HepG2 (cell line): ENCODE data around the gene IKZF4. TPM values are rescaled to one million over a fixed set of nuclear protein-coding genes. Genes with fewer than 3 reads are reported as not detected.
A peak's percentile ranks its signal among the peaks of the same experiment; 100 is the strongest.

ENCODE experiments used
- BRF2 ChIP-seq: sonication (generic); formaldehyde crosslinking; IDR thresholded peaks from 2 replicates; pipeline ENCODE4 v1.8.1; 2022; ENCODE audit warnings: mild to moderate bottlenecking, missing genetic modification reagents
- CENPT ChIP-seq: sonication (generic); formaldehyde crosslinking; IDR thresholded peaks from 2 replicates; pipeline ENCODE4 v1.8.0; 2022; ENCODE audit warnings: low read depth, mild to moderate bottlenecking, moderate library complexity, missing genetic modification reagents
- GFI1 ChIP-seq: sonication (generic); formaldehyde crosslinking; IDR thresholded peaks from 2 replicates; pipeline ENCODE4 v1.5.0; 2020; ENCODE audit warnings: missing genetic modification reagents, mild to moderate bottlenecking, borderline replicate concordance
- NFIB ChIP-seq: sonication (generic); formaldehyde crosslinking; IDR thresholded peaks from 2 replicates; pipeline ENCODE4 v1.9.0; 2021; ENCODE audit warnings: missing genetic modification reagents, mild to moderate bottlenecking, borderline replicate concordance
- NFYB ChIP-seq: sonication (generic); formaldehyde crosslinking; IDR thresholded peaks from 2 replicates; pipeline ENCODE4 v1.4.0; 2020; ENCODE audit warnings: missing genetic modification reagents
- PHF21A ChIP-seq: sonication (generic); formaldehyde crosslinking; IDR thresholded peaks from 2 replicates; pipeline ENCODE4 v1.5.0; 2020; ENCODE audit warnings: mild to moderate bottlenecking, missing genetic modification reagents
- PPARG ChIP-seq: conservative IDR thresholded peaks from 2 replicates; pipeline ENCODE4 v1.6.1; 2016; ENCODE audit warnings: missing biosample characterization, missing genetic modification reagents
- ZNF382 ChIP-seq: sonication (generic); formaldehyde crosslinking; IDR thresholded peaks from 2 replicates; pipeline ENCODE4 v1.5.0; 2020; ENCODE audit warnings: missing genetic modification reagents, mild to moderate bottlenecking, borderline replicate concordance
- ZNF446 ChIP-seq: sonication (generic); formaldehyde crosslinking; IDR thresholded peaks from 2 replicates; pipeline ENCODE4 v1.5.0; 2020; ENCODE audit warnings: mild to moderate bottlenecking, missing genetic modification reagents
- ZNF510 ChIP-seq: sonication (generic); formaldehyde crosslinking; IDR thresholded peaks from 2 replicates; pipeline ENCODE4 v1.4.0; 2020; ENCODE audit warnings: low read depth, mild to moderate bottlenecking, missing genetic modification reagents
- ZNF549 ChIP-seq: sonication (generic); formaldehyde crosslinking; IDR thresholded peaks from 2 replicates; pipeline ENCODE4 v1.5.0; 2020; ENCODE audit warnings: missing genetic modification reagents
- ZNF597 ChIP-seq: sonication (generic); formaldehyde crosslinking; IDR thresholded peaks from 2 replicates; pipeline ENCODE4 v1.5.0; 2020; ENCODE audit warnings: missing genetic modification reagents
- polyA plus RNA-seq, 8 experiments: library from polyadenylated mRNA; depleted of rRNA in 3 of 8; stranded (reverse) in 7 of 8; unstranded in 1 of 8; fragments of >200 nt; fragmentation: Illumina TruSeq in 4 of 8; extraction: Trizol in 4 of 8; gene quantifications; 2 replicates each; pipeline versions ENCODE4 v1.2.1 to v1.2.3, GENCODE V29; 2011 to 2016; ENCODE audit warnings: low read depth in 4 of 8, missing spikeins in 1 of 8, mixed read lengths in 1 of 8; ENCODE audit not compliant: insufficient read depth in 1 of 8
- total RNA-seq, 5 experiments: library from RNA; depleted of rRNA; stranded (reverse); fragments of >200 nt; fragmentation: Illumina TruSeq; extraction: Trizol; gene quantifications; 2 replicates each; pipeline ENCODE4 v1.2.3, GENCODE V29; 2016; ENCODE audit warnings: low read depth in 1 of 5
- TF ChIP-seq, protein P1 (sequence below): sonication (generic); formaldehyde crosslinking; IDR thresholded peaks from 2 replicates; pipeline ENCODE4 v1.8.1; 2023; ENCODE audit warnings: mild to moderate bottlenecking, moderate library complexity, missing genetic modification reagents
- TF ChIP-seq, protein P2 (sequence below): sonication (generic); formaldehyde crosslinking; IDR thresholded peaks from 2 replicates; pipeline ENCODE4 v1.9.0; 2021; ENCODE audit warnings: missing genetic modification reagents, borderline replicate concordance
- TF ChIP-seq, protein P3 (sequence below): sonication (generic); formaldehyde crosslinking; IDR thresholded peaks from 2 replicates; pipeline ENCODE4 v1.4.0; 2020; ENCODE audit warnings: mild to moderate bottlenecking, missing genetic modification reagents

The IKZF4 gene
- total and polyA plus RNA-seq, 2 of the 13 experiments (the other 11 are each of a cell fraction or from before 2014, with no cell fraction given) = 0.58 to 2.2 TPM

DNA sequence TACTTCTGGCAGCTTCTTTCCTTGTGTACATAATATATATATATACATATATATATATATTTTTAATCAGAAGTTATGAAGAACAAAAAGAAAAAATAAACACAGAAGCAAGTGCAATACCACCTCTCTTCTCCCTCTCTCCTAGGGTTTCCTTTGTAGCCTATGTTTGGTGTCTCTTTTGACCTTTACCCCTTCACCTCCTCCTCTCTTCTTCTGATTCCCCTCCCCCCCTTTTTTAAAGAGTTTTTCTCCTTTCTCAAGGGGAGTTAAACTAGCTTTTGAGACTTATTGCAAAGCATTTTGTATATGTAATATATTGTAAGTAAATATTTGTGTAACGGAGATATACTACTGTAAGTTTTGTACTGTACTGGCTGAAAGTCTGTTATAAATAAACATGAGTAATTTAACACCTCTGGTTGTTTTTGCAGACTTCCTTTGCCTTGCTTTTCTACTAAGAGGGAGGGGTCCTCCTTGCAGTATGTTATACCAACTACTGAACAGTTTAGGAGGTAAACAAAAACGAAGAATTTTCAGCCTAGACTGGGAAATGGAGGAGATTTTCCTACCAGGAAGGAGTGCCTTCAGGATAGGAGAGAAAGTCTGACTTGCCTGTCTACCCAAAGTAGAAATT, 17.3 kb downstream of the IKZF4 start (continued):
- TF ChIP-seq ZNF597 (CRISPR knock-in tag) (no peak), ZNF510 (CRISPR knock-in tag) (no peak), ZNF382 (CRISPR knock-in tag) (no peak), ZNF549 (CRISPR knock-in tag) (no peak), NFIB (CRISPR knock-in tag) (no peak), NFYB (CRISPR knock-in tag) (no peak), CENPT (CRISPR knock-in tag) (no peak), PPARG (CRISPR knock-in tag) (0 out of 2 replicates have a peak, but pooled peaks have one; percentile 17), BRF2 (CRISPR knock-in tag) (no peak), ZNF446 (CRISPR knock-in tag) (no peak), GFI1 (CRISPR knock-in tag) (no peak), PHF21A (CRISPR knock-in tag) (no peak)
- TF ChIP-seq, protein P1, sequence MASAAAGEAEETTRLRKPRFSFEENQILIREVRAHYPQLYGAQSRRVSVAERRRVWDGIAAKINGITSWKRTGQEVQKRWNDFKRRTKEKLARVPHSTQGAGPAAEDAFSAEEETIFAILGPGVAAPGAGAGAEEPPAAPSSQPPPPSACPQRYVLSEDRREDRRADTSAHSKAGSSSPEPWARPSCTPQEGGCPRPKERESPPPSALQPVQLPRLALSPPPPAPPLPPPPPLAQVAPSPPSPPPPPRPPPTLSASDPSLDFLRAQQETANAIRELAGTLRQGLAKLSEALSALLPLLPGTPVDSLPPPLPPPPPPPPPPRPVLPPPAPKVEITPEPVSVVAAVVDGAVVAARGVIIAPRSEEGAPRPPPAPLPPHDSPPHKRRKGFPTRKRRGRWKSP (CRISPR knock-in tag) = no peak
- TF ChIP-seq, protein P2, sequence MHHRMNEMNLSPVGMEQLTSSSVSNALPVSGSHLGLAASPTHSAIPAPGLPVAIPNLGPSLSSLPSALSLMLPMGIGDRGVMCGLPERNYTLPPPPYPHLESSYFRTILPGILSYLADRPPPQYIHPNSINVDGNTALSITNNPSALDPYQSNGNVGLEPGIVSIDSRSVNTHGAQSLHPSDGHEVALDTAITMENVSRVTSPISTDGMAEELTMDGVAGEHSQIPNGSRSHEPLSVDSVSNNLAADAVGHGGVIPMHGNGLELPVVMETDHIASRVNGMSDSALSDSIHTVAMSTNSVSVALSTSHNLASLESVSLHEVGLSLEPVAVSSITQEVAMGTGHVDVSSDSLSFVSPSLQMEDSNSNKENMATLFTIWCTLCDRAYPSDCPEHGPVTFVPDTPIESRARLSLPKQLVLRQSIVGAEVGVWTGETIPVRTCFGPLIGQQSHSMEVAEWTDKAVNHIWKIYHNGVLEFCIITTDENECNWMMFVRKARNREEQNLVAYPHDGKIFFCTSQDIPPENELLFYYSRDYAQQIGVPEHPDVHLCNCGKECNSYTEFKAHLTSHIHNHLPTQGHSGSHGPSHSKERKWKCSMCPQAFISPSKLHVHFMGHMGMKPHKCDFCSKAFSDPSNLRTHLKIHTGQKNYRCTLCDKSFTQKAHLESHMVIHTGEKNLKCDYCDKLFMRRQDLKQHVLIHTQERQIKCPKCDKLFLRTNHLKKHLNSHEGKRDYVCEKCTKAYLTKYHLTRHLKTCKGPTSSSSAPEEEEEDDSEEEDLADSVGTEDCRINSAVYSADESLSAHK = no peak
- TF ChIP-seq, protein P3, sequence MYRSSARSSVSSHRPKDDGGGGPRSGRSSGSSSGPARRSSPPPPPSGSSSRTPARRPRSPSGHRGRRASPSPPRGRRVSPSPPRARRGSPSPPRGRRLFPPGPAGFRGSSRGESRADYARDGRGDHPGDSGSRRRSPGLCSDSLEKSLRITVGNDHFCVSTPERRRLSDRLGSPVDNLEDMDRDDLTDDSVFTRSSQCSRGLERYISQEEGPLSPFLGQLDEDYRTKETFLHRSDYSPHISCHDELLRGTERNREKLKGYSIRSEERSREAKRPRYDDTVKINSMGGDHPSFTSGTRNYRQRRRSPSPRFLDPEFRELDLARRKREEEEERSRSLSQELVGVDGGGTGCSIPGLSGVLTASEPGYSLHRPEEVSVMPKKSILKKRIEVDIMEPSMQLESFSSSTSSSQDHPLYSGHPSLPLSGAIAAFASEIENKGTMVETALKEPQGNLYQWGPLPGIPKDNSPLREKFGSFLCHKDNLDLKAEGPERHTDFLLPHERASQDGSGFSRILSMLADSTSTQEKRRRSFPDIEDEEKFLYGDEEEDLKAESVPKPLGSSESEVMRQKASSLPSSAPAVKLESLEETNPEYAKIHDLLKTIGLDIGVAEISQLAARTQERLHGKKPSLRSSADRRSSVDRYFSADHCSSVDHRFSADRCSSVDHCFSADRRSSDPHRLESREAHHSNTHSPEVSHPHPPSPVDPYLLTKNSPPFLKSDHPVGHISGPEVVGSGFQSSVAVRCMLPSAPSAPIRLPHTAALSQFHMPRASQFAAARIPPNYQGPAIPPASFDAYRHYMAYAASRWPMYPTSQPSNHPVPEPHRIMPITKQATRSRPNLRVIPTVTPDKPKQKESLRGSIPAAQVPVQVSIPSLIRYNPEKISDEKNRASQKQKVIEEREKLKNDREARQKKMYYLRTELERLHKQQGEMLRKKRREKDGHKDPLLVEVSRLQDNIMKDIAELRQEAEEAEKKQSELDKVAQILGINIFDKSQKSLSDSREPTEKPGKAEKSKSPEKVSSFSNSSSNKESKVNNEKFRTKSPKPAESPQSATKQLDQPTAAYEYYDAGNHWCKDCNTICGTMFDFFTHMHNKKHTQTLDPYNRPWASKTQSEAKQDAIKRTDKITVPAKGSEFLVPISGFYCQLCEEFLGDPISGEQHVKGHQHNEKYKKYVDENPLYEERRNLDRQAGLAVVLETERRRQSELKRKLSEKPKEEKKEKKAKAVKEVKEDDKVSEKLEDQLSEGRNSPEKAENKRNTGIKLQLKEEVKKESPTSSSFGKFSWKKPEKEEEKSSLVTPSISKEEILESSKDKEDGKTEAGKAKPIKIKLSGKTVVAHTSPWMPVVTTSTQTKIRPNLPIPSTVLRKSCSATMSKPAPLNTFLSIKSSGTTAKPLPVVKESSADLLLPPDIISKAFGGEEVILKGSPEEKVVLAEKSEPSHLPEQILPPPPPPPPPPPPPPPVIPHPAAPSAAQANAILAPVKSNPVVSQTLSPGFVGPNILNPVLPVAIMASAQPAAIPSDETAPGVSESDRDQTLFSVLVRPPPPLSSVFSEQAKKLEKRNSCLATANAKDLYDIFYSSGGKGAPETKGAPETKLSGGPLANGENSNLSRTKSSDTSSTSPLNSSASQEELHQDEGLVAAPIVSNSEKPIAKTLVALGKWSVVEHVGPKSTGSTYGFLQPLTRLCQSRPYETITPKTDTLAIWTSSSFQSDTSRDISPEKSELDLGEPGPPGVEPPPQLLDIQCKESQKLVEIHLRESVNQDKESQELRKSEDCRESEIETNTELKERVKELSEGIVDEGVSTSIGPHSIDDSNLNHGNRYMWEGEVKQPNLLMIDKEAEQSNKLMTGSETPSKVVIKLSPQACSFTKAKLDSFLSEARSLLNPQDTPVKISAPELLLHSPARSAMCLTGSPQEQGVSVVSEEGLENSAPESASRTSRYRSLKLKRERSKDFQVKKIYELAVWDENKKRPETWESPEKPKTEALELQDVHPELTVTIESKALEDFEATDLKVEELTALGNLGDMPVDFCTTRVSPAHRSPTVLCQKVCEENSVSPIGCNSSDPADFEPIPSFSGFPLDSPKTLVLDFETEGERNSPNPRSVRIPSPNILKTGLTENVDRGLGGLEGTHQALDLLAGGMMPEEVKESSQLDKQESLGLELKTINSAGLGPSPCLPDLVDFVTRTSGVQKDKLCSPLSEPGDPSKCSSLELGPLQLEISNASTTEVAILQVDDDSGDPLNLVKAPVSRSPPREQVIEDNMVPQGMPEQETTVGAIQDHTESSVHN (CRISPR knock-in tag) = no peak
